H1 (cell line): ENCODE results near the gene ANKRD31. TPM values are rescaled to one million over a fixed set of nuclear protein-coding genes. Genes with fewer than 3 reads are reported as not detected.

ENCODE experiments used
- CBX5 ChIP-seq: fragments of 300-800, 300-1000 bp; sonication (generic); IDR thresholded peaks from 2 replicates; pipeline ENCODE4 v1.7.1; 2016; ENCODE audit warnings: antibody characterized with exemption, low read length, low read depth
- EP300 ChIP-seq, 2 experiments: IDR thresholded peaks; 1 replicate in 1 of 2; 2 replicates in 1 of 2; pipeline ENCODE4 v1.6.1; 2011 to 2012; ENCODE audit warnings: low read depth in 2 of 2, low read length in 2 of 2, mild to moderate bottlenecking in 2 of 2, borderline replicate concordance in 1 of 2, inconsistent platforms in 1 of 2, moderate library complexity in 1 of 2
- YY1 ChIP-seq: IDR thresholded peaks from 2 replicates; pipeline ENCODE4 v1.6.1; 2011; ENCODE audit warnings: low read depth, mild to moderate bottlenecking, low read length
- polyA plus RNA-seq, 7 experiments: library from polyadenylated mRNA; depleted of rRNA in 3 of 7; stranded (reverse) in 5 of 7; unstranded in 2 of 7; fragments of >200 nt in 5 of 7; fragments of 200-250 nt in 2 of 7; gene quantifications; 1 replicate in 5 of 7; 2 replicates in 1 of 7; 4 replicates in 1 of 7; pipeline versions ENCODE4 v1.2.1 to v1.2.3, GENCODE V29; 2011 to 2013; ENCODE audit warnings: missing spikeins in 2 of 7, mixed read lengths in 2 of 7
- total RNA-seq: library from RNA; stranded (reverse); fragmentation: NEBNext Ultra II Directional; extraction: Animal tissue kit (Norgen Biotek cat#: 25700); gene quantifications from 2 replicates; pipeline ENCODE4 v1.2.1, GENCODE V29; 2021

ANKRD31 gene
- total and polyA plus RNA-seq, 2 of the 8 experiments (the other 6 are each of a cell fraction or from before 2014, with no cell fraction given), result 0.05 to 0.06 TPM

GRCh38 chr5:75199071-75199470, 37.6 kb downstream of the ANKRD31 start (continued):
- no peak for TF ChIP-seq EP300 (IDR thresholded peaks at IDR 0.05; ENCODE audit: borderline replicate concordance in 1 of 2, low read depth in 2 of 2, low read length in 2 of 2)
- TF ChIP-seq CBX5, result no peak
- TF ChIP-seq YY1, result no peak
